Neural cell (in vitro differentiated cells): ENCODE measurements around the gene DNMT3L.

Experiments used
- CTCF ChIP-seq: fragments of 450-650 bp; IDR thresholded peaks from 2 replicates; pipeline ENCODE4 v1.5.1; 2014; ENCODE audit warnings: antibody characterized with exemption, mild to moderate bottlenecking, moderate library complexity; ENCODE audit not compliant: poor library complexity, severe bottlenecking
- EP300 ChIP-seq: fragments of 450-650 bp; conservative IDR thresholded peaks from 2 replicates; pipeline ENCODE4 v1.6.1; 2014; ENCODE audit warnings: antibody characterized with exemption, mild to moderate bottlenecking, moderate library complexity; ENCODE audit not compliant: poor library complexity, severe bottlenecking
- EZH2 ChIP-seq: fragments of 200-600, 300-800 bp; shearing (Covaris generic), sonication (generic); IDR thresholded peaks from 2 replicates; pipeline ENCODE4 v1.6.1; 2014; ENCODE audit warnings: antibody characterized with exemption, low read length, borderline replicate concordance, mild to moderate bottlenecking; ENCODE audit not compliant: insufficient read depth, poor library complexity, severe bottlenecking
- POLR2AphosphoS5 ChIP-seq: IDR thresholded peaks from 2 replicates; pipeline ENCODE4 v1.6.1; 2012
- RAD21 ChIP-seq: fragments of 450-650 bp; conservative IDR thresholded peaks from 2 replicates; pipeline ENCODE4 v1.6.1; 2014; ENCODE audit warnings: antibody characterized with exemption, mild to moderate bottlenecking, moderate library complexity
- TAF1 ChIP-seq: IDR thresholded peaks from 2 replicates; pipeline ENCODE4 v1.6.1; 2012; ENCODE audit warnings: low read depth

- TF ChIP-seq CTCF: no peak
- TF ChIP-seq EZH2: no peak
- TF ChIP-seq RAD21: no peak
- TF ChIP-seq POLR2AphosphoS5: no peak
- TF ChIP-seq EP300: no peak
- TF ChIP-seq TAF1: no peak
These were observed 40.3 kb upstream of the DNMT3L start for GRCh38 chr21:44301961-44302406.
